ENCODE data around the gene NTMT1.
"Not testable (repeated sequence)": the region's sequence is repeated elsewhere in the genome, so short reads cannot be mapped to it uniquely, and the experiment has no call there.

The NTMT1 gene

DNA sequence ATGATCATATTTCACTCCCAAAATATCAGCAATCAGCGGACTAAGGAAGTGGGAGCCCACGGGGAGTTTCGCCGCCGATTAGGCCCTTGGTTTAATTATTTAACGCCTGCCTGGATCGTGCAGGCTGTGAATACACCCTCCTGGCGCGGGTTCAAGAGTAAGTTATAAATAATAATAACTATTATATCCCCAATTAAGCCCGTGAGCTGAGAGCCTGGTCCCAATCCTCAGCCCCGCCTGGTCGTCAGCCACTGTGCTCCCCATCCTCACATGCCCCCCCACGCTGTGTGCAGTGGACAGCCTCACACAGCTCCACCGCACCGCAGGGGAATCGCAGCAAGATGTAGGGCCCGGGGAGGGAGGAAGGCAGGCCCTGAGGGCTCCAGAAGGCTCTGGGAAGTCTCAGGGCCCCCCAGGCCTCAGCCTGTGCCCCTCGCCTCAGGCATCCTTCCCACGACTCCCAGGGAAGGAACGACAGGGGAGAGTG is 28.6 kb downstream of the NTMT1 start:
- DNase-seq (ENCODE audit: low read depth in 3 of 3), result no peak

GRCh38 chr9:129655154-129655553 is 29.2 kb downstream of the NTMT1 start:
- DNase-seq (ENCODE audit: low read depth in 3 of 3), result no peak

DNA sequence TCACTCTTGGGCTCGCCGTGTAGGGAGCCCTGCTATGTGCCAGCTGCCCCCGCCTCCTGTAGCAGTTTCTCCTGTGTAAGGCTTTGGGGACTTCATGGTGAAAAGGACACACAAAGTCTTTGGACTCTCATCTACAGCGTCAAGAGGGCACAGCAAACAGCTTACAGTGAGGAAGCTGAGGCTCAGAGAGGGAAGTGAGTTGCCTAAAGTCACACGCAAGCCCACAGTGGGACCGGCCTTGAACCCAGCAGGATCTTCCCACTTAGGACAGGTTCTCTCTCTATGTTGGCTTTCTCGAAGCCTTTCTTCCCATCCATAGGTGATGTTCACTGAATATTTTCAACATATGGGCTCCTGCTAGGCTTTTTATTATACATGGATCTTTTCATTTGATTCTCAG is 29.7 kb downstream of the NTMT1 start:
- no peak for DNase-seq (ENCODE audit: low read depth in 3 of 3)

DNA sequence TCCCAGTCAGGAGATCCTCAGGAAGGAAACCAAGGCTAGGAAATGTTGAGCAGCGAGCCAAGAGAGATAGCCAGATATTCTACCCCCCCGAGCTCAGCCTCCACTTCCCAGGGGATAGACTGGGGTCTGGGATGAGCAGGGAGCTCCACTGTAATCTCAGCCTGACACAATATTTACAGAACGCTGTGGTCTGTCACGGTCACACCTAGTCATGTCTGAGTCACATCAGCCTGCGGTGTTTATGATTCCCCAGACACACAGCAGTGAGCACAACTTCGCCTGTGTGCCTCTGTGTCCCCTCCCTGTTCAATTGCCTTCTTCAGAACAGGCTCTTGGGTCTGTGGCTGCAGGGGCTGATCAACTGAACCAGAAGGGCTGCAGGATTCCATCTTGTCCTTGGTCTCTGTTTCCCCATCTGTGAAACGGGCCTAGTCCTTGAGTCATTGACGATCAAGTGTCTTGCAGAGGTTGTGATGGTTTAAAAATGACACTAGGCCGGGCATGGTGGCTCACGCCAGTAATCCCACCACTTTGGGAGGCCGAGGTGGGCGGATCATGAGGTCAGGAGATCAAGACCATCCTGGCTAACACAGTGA is 30.9 kb downstream of the NTMT1 start:
- DNase-seq (ENCODE audit: low read depth in 3 of 3), result no peak

DNA sequence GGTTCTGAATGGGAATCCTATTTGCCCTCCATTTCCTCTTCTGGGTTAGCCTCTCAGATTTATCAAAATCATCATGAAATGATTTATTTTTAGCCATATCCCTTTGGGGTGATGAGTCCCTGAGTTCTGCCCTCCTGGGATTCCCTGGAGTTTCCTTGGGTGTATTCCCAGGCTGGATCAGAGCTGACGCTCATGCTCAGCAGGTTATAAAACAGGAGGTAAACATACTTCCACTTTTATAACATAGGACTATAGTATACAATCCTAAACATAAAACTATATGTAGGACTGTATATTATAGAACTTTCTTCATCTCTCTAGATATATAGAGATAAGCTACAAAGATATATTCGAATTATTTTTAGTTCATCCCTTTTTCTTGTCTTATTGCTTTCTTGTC is 35.1 kb downstream of the NTMT1 start:
- no peak for DNase-seq (ENCODE audit: low read depth in 3 of 3)

DNA sequence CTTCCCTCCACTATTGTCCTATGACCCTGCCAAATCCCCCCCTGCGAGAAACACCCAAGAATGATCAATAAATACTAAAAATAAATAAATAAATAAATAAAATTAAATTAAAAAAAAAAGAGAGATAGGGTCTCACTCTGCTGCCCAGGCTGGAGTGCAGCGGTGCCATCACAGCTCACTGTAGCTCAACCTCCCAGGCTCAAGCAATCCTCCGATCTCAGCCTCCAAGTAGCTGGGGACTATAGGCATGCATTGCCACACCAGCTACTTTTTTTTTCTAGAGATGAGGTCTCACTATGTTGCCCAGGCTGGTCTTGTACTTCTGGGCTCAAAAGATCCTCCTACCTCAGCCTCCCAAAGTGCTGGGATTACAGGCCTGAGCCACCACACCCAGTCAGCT is 36.3 kb downstream of the NTMT1 start:
- DNase-seq (ENCODE audit: low read depth in 3 of 3), result not testable (repeated sequence)

GRCh38 chr9:129664746-129665388 is 38.9 kb downstream of the NTMT1 start:
- DNase-seq (ENCODE audit: low read depth in 3 of 3), result peak in 1 of 3 experiments; percentile 22

- DNase-seq (ENCODE audit: low read depth in 3 of 3), result peak; percentile 17 to 29 (median 28)
Observed at GRCh38 chr9:129665389-129665775, 39.4 kb downstream of the NTMT1 start, which contains the start of gene PRRX2. TSS of gene PRRX2 (plus strand) at chr9:129665647. CDS start at chr9:129665868, 221 bp downstream.

DNA sequence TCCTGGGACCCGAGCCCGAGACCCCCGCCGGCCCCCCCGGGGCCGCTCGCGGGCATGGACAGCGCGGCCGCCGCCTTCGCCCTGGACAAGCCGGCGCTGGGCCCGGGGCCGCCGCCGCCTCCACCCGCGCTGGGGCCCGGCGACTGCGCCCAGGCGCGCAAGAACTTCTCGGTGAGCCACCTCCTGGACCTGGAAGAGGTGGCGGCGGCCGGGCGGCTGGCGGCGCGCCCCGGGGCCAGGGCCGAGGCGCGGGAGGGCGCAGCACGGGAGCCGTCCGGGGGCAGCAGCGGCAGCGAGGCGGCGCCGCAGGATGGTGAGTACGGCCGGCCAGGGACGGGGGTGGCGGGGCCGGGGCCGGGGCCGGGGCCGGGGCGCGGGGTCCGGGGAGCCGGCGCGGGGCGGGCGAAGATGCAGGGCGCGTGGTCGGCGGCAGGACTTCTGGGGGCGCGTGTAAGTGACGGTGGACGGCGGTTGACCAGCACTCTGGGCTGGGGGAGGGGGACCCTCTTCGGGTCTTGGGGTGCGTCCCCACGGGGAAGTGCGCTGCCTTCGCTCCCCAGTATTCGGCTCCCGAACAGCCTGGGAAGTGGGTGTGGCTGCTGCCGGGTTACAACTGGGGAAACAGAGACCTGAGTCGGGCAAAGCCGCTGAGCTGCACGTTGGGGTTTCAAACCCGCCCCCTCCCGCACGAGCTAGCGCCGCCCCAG is 40.0 kb downstream of the NTMT1 start:
- no peak for DNase-seq (ENCODE audit: low read depth in 3 of 3)

DNA sequence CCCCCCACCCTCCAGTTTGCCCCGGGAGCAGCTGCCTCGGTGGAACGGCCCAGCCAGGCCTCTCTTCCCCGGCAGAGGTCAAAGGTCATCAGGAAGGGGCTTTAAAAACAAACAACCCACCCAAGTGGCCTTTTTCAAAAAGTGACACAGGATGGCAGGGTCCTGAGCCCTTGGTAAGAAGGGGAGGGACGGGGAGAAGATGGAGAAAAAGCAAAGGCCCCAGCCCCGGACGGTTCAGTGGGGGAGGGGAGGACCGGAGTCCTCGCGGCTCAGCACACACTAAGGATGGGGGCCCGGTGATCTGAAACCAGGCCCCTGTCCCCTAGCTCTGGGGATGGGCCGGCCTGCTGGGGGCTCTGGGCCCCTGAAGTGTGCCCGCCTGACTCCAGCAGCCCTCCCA is 40.6 kb downstream of the NTMT1 start:
- DNase-seq (ENCODE audit: low read depth in 3 of 3), result no peak

GRCh38 chr9:129667378-129667777 is 41.4 kb downstream of the NTMT1 start:
- no peak for DNase-seq (ENCODE audit: low read depth in 3 of 3)

DNA sequence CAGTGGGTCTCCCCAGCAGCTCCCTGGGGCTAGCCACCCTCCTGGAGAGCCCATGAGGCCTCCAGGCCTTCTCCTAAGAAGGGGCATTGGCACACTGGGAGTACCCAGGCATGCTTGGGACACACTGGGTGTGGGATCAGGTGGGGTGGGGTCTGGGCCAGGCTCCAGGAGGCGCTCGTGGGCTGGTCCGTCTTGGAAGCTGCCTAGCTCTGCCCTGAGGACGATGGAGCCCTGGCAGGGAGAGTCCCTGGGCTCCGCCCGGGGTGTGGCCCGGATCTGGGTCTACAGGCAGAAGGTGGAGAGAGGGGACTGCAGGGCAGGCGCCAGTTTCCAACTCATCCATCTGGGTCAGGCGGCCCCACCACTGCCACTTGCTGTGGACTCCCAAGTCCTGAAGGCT is 41.9 kb downstream of the NTMT1 start:
- DNase-seq (ENCODE audit: low read depth in 3 of 3), result no peak

DNA sequence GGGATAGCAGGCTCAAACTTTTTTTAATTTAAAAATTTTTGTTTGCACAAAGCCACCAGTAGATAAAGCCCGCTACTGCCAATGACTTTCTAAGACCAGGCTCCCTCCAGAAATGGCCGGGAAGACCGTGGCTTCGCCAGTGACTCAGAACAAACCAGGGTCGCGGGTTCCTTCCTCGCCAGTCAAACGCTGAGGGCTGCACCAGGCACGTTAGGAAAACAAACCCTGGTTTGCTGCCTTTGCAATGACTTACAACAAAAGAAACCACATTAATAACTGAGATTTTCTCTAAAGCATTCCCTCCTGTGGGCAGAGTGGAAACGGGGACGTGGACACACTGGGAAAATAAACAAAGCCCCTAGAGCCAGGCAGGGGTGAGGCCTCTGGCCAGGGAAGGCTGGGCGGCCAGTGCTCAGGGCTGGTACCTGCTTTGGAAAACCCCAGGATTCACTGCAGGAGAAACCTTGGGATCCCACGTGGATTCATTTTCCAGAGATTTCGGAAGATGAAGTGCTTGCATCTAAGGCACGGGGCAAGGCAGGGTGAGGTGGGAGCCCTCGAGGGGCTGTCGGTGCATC is 43.3 kb downstream of the NTMT1 start:
- no peak for DNase-seq (ENCODE audit: low read depth in 3 of 3)

DNA sequence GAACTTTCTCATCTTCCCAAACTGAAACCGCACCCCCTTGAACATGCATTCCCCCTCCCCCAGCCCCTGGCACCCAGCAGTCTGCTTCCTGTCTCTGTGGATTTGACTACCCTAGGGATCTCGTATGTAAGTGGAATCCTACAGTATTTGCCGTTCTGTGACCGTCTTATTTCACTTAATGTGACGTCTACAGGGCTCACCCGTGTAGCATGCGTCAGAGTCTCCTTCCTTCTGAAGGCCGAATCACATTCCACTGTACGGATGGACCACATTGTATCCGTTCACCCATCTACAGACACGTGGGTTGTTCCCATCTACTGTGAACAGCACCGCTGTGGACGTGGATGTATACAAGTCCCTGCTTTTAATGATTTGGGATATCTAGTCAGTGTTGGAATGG is 44.0 kb downstream of the NTMT1 start:
- no peak for DNase-seq (ENCODE audit: low read depth in 3 of 3)

DNA sequence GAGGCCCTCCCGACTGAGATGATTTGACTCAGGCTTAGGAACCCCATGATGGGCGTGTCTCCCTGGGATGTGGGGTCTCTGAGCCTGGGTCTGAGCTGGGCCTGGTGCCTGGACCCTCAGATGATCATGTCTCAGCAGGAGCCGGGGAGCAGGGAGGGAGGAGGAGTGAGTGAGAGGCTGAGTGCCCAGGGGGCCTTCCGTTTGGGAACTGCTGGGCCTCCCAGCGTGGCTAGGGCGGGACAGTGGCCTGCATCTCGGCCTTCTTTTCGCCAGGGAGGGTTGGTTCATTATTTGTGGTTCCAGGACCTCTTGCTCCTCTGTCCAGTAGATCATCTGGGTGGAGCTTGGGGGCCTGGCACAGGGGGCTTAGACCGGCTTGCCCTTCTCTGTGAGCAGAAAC is 45.1 kb downstream of the NTMT1 start:
- no peak for DNase-seq (ENCODE audit: low read depth in 3 of 3)

- no peak for DNase-seq (ENCODE audit: low read depth in 3 of 3)
Observed at GRCh38 chr9:129671519-129671918, 45.6 kb downstream of the NTMT1 start.

- DNase-seq (ENCODE audit: low read depth in 3 of 3), result no peak
Observed at GRCh38 chr9:129672702-129673101, 46.7 kb downstream of the NTMT1 start.

GRCh38 chr9:129673602-129674001 is 47.6 kb downstream of the NTMT1 start:
- DNase-seq (ENCODE audit: low read depth in 3 of 3), result no peak

- no peak for DNase-seq (ENCODE audit: low read depth in 3 of 3)
Observed at GRCh38 chr9:129674229-129674628, 48.3 kb downstream of the NTMT1 start.

DNA sequence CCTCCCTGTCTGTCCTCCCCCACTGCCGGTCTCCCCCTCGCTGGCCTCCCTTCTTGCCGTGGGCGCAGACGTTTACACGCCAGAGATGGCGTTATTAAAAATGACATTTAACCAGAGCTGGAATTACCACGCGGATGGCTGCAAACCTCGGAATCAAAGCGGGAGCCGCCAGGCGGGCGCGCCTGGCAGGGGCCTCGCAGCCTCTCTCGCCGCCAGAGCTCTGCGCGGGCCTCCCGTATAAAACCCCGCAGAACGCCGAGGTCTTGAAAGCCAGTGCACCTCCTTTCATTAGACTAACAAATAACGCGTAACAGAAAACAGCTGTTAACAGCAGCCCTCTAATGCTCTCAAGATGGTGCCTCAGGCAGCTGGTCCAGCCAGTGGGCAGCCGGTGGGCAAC is 49.7 kb downstream of the NTMT1 start:
- no peak for DNase-seq (ENCODE audit: low read depth in 3 of 3)

DNA sequence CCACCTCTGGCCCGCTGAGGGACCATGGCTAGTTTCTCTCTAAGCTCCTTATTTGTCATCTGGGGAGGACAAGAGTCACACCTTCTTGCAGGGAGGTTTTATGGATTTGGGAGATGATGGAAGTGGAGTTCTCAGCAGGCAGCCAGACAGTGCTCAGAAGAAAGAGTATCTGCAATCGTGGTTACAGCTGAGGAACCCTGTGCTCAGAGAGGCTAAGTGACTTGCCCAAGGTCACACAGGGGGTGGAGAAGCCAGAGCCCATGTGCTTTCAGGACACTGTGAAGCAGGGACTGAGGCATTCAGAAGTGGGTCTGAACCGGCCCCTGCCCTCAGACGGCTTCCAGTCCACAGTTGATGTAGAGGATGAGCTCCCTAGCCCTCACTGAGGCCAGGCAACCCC is 50.3 kb downstream of the NTMT1 start:
- no peak for DNase-seq (ENCODE audit: low read depth in 3 of 3)

- DNase-seq (ENCODE audit: low read depth in 3 of 3), result no peak
Observed at GRCh38 chr9:129676975-129677374, 51.0 kb downstream of the NTMT1 start.

- no peak for DNase-seq (ENCODE audit: low read depth in 3 of 3)
Observed at GRCh38 chr9:129677456-129677855, 51.5 kb downstream of the NTMT1 start.
